ENCODE measurements around the gene MFSD11. TPM values are rescaled to one million over a fixed set of nuclear protein-coding genes. Genes with fewer than 3 reads are reported as not detected.

MFSD11 gene
- 17.1 to 21.6 TPM (median 20.7 TPM) in 5 replicates for total RNA-seq (2022; extraction: Qiagen RNA extraction; ENCODE audit: low read depth)

GRCh38 chr17:76737676-76738467 is at the start of gene MFSD11:
MFSD11 (plus strand) TSS chr17:76738119; CDS start chr17:76738353, 234 bp downstream.

GRCh38 chr17:76710863-76711611 is 26.9 kb upstream of the MFSD11 start, which contains the start of gene MXRA7:
MXRA7 (minus strand) TSS chr17:76710965; CDS start chr17:76710946, 19 bp downstream.

GRCh38 chr17:76726231-76726775 is 11.6 kb upstream of the MFSD11 start, which contains the start of gene JMJD6:
JMJD6 (minus strand) TSS chr17:76726606; CDS start chr17:76726475, 131 bp downstream.

GRCh38 chr17:76726776-76727718 is 10.9 kb upstream of the MFSD11 start, which contains the start of gene METTL23:
METTL23 (plus strand) TSS chr17:76726839; CDS start chr17:76729711, 2,872 bp downstream.

GRCh38 chr17:76737082-76737675 is 740 bp upstream of the MFSD11 start, which contains the start of gene SRSF2:
SRSF2 (minus strand) TSS chr17:76737331; CDS start chr17:76737160, 171 bp downstream.

Other genes starting within 250 kb of the MFSD11 start
- gene RHBDF2, start 236.7 kb upstream of the MFSD11 start, total RNA-seq (2022; extraction: Qiagen RNA extraction; ENCODE audit: low read depth), result 52.4 to 67.1 TPM (median 60.7 TPM) in 5 replicates
- 0.56 to 1.6 TPM (median 1.0 TPM) in 5 replicates for gene CYGB, start 200.4 kb upstream of the MFSD11 start, total RNA-seq (2022; extraction: Qiagen RNA extraction; ENCODE audit: low read depth)
- not detected in 5 replicates for gene PRCD, start 198.1 kb upstream of the MFSD11 start, total RNA-seq (2022; extraction: Qiagen RNA extraction; ENCODE audit: low read depth)
- gene ST6GALNAC2, start 152.3 kb upstream of the MFSD11 start, total RNA-seq (2022; extraction: Qiagen RNA extraction; ENCODE audit: low read depth), result 0.10 to 0.67 TPM (median 0.47 TPM) in 5 replicates
- gene ST6GALNAC1, start 94.4 kb upstream of the MFSD11 start, total RNA-seq (2022; extraction: Qiagen RNA extraction; ENCODE audit: low read depth), result 0.06 to 0.54 TPM (median 0.49 TPM) in 3 of 5 replicates, not detected in the others
- gene MXRA7, start 27.2 kb upstream of the MFSD11 start, total RNA-seq (2022; extraction: Qiagen RNA extraction; ENCODE audit: low read depth), result 60.6 to 68.0 TPM (median 65.9 TPM) in 5 replicates
- 68.7 to 79.5 TPM (median 77.1 TPM) in 5 replicates for gene JMJD6, start 11.5 kb upstream of the MFSD11 start, total RNA-seq (2022; extraction: Qiagen RNA extraction; ENCODE audit: low read depth)
- 52.7 to 65.8 TPM (median 62.2 TPM) in 5 replicates for gene METTL23, start 11.3 kb upstream of the MFSD11 start, total RNA-seq (2022; extraction: Qiagen RNA extraction; ENCODE audit: low read depth)
- gene SRSF2, start 788 bp upstream of the MFSD11 start, total RNA-seq (2022; extraction: Qiagen RNA extraction; ENCODE audit: low read depth), result 421 to 439 TPM (median 430 TPM) in 5 replicates
- gene MGAT5B, start 130.3 kb downstream of the MFSD11 start, total RNA-seq (2022; extraction: Qiagen RNA extraction; ENCODE audit: low read depth), result 18.4 to 26.0 TPM (median 23.0 TPM) in 5 replicates

All from A549 treated with GW870086 at 1 μM for 4 hours (cell line).